ENCODE data around the gene DNAJC9. TPM values are rescaled to one million over a fixed set of nuclear protein-coding genes. Genes with fewer than 3 reads are reported as not detected.

Gene DNAJC9, protein sequence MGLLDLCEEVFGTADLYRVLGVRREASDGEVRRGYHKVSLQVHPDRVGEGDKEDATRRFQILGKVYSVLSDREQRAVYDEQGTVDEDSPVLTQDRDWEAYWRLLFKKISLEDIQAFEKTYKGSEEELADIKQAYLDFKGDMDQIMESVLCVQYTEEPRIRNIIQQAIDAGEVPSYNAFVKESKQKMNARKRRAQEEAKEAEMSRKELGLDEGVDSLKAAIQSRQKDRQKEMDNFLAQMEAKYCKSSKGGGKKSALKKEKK
- total RNA-seq: 10 to 100 TPM; 10.6 to 39.9 (median 13.8) TPM
- 10 to 100 TPM; 12.6 to 17.3 (median 13.3) TPM for polyA plus RNA-seq
- long read RNA-seq, donor 1, transcript DNAJC9-201 (5 exons, 3,032 nt): major isoform, 13 of 36 reads
- long read RNA-seq, donor 1, partial matches to known transcripts: 23 of 36 reads
- long read RNA-seq, donor 1, other reads (novel, unspliced or antisense): 0 of 36 reads
- long read RNA-seq, donor 2, transcript DNAJC9-201 (5 exons, 3,032 nt): major isoform, 5 of 35 reads
- long read RNA-seq, donor 2, partial matches to known transcripts: 30 of 35 reads
- long read RNA-seq, donor 2, other reads (novel, unspliced or antisense): 0 of 35 reads
- long read RNA-seq, donor 3, transcript DNAJC9-201 (5 exons, 3,032 nt): major isoform, 8 of 26 reads
- long read RNA-seq, donor 3, partial matches to known transcripts: 18 of 26 reads
- long read RNA-seq, donor 3, other reads (novel, unspliced or antisense): 0 of 26 reads
- long read RNA-seq, donor 4, transcript DNAJC9-201 (5 exons, 3,032 nt): major isoform, 15 of 22 reads
- long read RNA-seq, donor 4, partial matches to known transcripts: 1 of 22 reads
- long read RNA-seq, donor 4, other reads (novel, unspliced or antisense): 6 of 22 reads
- long read RNA-seq, donor 5, transcript DNAJC9-201 (5 exons, 3,032 nt): major isoform, 26 of 40 reads
- long read RNA-seq, donor 5, partial matches to known transcripts: 2 of 40 reads
- long read RNA-seq, donor 5, other reads (novel, unspliced or antisense): 12 of 40 reads
- long read RNA-seq, donor 6, transcript DNAJC9-201 (5 exons, 3,032 nt): major isoform, 14 of 16 reads
- long read RNA-seq, donor 6, partial matches to known transcripts: 1 of 16 reads
- long read RNA-seq, donor 6, other reads (novel, unspliced or antisense): 1 of 16 reads
- long read RNA-seq, donor 7, partial matches to known transcripts: 6 of 8 reads
- long read RNA-seq, donor 7, other reads (novel, unspliced or antisense): 0 of 8 reads
- long read RNA-seq, donor 8, transcript DNAJC9-201 (5 exons, 3,032 nt): major isoform, 10 of 10 reads
- long read RNA-seq, donor 8, partial matches to known transcripts: 0 of 10 reads
- long read RNA-seq, donor 8, other reads (novel, unspliced or antisense): 0 of 10 reads
- long read RNA-seq, donor 9, transcript DNAJC9-201 (5 exons, 3,032 nt): major isoform, 10 of 38 reads
- long read RNA-seq, donor 9, partial matches to known transcripts: 28 of 38 reads
- long read RNA-seq, donor 9, other reads (novel, unspliced or antisense): 0 of 38 reads
- long read RNA-seq, donor 10, partial matches to known transcripts: 15 of 18 reads
- long read RNA-seq, donor 10, other reads (novel, unspliced or antisense): 0 of 18 reads

DNA sequence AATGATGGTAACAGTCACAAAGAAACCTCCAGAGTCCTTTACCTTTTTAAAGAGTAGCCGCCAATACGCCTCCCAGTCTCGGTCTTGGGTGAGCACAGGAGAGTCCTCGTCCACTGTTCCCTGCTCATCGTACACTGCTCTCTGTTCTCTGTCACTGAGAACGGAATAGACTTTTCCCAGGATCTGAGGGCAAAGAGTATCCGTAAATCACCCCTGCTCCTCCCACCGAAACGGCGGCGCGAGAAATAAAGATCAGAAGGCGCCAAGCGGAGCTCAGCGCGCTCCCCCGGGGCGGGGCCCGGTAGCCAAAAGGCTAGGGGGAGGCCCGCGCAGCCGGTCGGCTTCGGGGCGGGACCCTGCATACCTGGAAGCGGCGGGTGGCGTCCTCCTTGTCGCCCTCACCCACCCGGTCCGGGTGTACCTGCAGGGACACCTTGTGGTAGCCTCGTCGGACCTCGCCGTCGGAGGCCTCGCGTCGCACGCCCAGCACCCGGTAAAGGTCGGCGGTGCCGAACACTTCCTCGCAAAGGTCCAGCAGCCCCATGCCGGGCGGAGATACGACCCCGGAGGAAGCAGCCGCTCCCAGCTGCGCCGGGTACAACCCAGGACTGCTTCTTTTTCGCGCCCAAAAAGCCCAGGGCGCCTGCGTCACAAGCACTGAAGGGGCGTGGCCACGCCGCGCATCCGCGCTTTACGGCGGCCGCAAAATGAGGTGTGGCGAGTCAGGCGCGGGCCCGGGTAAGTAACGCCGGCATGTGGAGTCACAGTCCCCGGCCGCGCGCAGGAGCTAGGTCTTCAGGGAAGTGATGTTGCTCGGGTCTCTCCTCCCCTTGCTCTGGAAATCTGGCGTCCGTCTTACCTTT lies at the start of gene DNAJC9:
Gene DNAJC9, minus strand, starts transcription at position 610 of the 863 bp plus-strand sequence. Its CDS starts 66 bp downstream, at position 544.
- 0% methylated on average over 16 to 78 of the region's 78 CpGs for WGBS, 4 donors
- Histone ChIP-seq H3K9me3 (replicated peaks in 1 of 3) (no peaks in the 10 kb centered on the region), H3K36me3 (replicated peaks in 1 of 2) (peaks cover 0 to 30% of the 10 kb centered on the region in 2 donors), H3K4me1 (replicated peaks in 1 of 2) (peaks cover 19 to 26% of the 10 kb centered on the region in 2 donors), H3K27ac (peak within 1 kb of the TSS in 4 of 5 donors; percentile 75 to 92 (median 78)), H3K27me3 (no peaks in the 10 kb centered on the region), H3K4me3 (peak within 1 kb of the TSS; percentile 56 to 80 (median 64))
- peak; percentile 94 to 98 (median 97) for DNase-seq
- intact Hi-C loops (cut with DNase I): no loop called here
- TF ChIP-seq, protein P1, sequence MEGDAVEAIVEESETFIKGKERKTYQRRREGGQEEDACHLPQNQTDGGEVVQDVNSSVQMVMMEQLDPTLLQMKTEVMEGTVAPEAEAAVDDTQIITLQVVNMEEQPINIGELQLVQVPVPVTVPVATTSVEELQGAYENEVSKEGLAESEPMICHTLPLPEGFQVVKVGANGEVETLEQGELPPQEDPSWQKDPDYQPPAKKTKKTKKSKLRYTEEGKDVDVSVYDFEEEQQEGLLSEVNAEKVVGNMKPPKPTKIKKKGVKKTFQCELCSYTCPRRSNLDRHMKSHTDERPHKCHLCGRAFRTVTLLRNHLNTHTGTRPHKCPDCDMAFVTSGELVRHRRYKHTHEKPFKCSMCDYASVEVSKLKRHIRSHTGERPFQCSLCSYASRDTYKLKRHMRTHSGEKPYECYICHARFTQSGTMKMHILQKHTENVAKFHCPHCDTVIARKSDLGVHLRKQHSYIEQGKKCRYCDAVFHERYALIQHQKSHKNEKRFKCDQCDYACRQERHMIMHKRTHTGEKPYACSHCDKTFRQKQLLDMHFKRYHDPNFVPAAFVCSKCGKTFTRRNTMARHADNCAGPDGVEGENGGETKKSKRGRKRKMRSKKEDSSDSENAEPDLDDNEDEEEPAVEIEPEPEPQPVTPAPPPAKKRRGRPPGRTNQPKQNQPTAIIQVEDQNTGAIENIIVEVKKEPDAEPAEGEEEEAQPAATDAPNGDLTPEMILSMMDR (IDR thresholded peaks at IDR 0.05): peak in 1 of 6 experiments; percentile 8
- peak; percentile 76 to 92 for TF ChIP-seq POLR2A (IDR thresholded peaks at IDR 0.05)

DNA sequence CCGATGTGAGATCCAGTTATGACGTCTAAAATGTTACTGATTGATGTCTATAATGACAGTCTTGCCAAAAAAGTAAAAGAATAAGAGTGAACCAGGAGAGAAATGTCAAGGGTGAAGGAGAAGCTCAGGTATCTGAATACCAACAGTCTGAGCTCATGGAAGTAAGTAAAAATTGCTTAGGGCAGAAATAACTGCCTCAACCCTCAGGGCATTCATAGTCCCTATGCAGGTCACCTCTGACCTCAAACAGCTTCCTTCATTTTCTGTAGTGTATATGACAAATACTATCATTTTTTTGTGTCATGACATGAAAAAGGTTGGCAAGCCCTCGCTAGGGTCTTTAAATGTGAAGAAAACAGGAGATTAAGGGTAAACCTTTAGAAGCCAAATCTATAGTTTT lies 46.4 kb upstream of the DNAJC9 start:
- H3K4me3 ChIP-seq: no peak overlapping the region
- H3K36me3 ChIP-seq (replicated peaks in 1 of 2): no peaks in the 10 kb centered on the region
- WGBS, 4 donors: 73 to 84% (median 80%) methylated on average over 3 of the region's 3 CpGs
- intact Hi-C loops (cut with DNase I): no loop called here
- no peak for DNase-seq
- H3K9me3 ChIP-seq (replicated peaks in 1 of 3): no peaks in the 10 kb centered on the region
- no peak for TF ChIP-seq POLR2A (IDR thresholded peaks at IDR 0.05)
- TF ChIP-seq, protein P1 (IDR thresholded peaks at IDR 0.05): no peak
- H3K27ac ChIP-seq: no peak overlapping the region
- H3K4me1 ChIP-seq (replicated peaks in 1 of 2): no peaks in the 10 kb centered on the region
- H3K27me3 ChIP-seq: no peaks in the 10 kb centered on the region

DNA sequence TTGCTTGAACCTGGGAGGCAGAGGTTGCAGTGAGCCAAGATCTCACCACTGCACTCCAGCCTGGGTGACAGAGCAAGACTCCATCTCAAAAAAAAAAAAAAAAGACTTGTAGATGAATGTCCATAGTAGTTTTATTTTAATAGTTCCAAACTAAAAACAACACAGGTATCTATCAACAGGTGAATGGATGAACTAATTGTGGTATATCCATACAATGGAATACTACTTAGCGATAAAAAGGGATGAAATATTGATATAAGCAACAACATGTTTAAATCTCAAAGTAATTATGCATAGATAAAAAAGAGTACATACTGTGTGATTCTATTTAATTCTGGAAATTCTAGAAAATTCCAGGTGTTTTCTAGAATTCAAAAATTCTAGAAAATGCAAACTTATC lies 42.9 kb upstream of the DNAJC9 start:
- WGBS, 4 donors: 92 to 99% (median 97%) methylated on average over 1 of the region's 1 CpG

More for the DNA sequence above, 42.9 kb upstream of the DNAJC9 start:
- no peaks in the 10 kb centered on the region for H3K36me3 ChIP-seq (replicated peaks in 1 of 2)
- TF ChIP-seq POLR2A (IDR thresholded peaks at IDR 0.05): no peak
- TF ChIP-seq, protein P1 (IDR thresholded peaks at IDR 0.05): no peak
- intact Hi-C loops (cut with DNase I): no loop called here
- H3K9me3 ChIP-seq (replicated peaks in 1 of 3): no peaks in the 10 kb centered on the region
- DNase-seq: no peak
- no peaks in the 10 kb centered on the region for H3K27me3 ChIP-seq
- H3K4me1 ChIP-seq (replicated peaks in 1 of 2): no peaks in the 10 kb centered on the region
- H3K27ac ChIP-seq: no peak overlapping the region
- H3K4me3 ChIP-seq: no peak overlapping the region

Data from adrenal gland (tissue), 19 donors.